ENCODE results near the gene HRH1.
A peak's percentile ranks its signal among the peaks of the same experiment; 100 is the strongest.

Gene HRH1

GRCh38 chr3:11302444-11302843 is 148.2 kb downstream of the HRH1 start:
- H3K4me3 ChIP-seq (ENCODE audit: low read length), result no peak overlapping the region
- TF ChIP-seq CTCF (conservative IDR thresholded peaks at IDR 0.05; ENCODE audit: low read depth, low read length), result no peak

GRCh38 chr3:11304175-11304574 is 149.9 kb downstream of the HRH1 start:
- no peak overlapping the region for H3K4me3 ChIP-seq (ENCODE audit: low read length)
- DNase-seq (ENCODE audit: low read depth), result no peak
- no peak for TF ChIP-seq CTCF (conservative IDR thresholded peaks at IDR 0.05; ENCODE audit: low read depth, low read length)

More at GRCh38 chr3:11302444-11302843, 148.2 kb downstream of the HRH1 start:
- no peak for DNase-seq (ENCODE audit: low read depth)

GRCh38 chr3:11305509-11305908 is 151.2 kb downstream of the HRH1 start:
- no peak overlapping the region for H3K4me3 ChIP-seq (ENCODE audit: low read length)
- TF ChIP-seq CTCF (conservative IDR thresholded peaks at IDR 0.05; ENCODE audit: low read depth, low read length), result no peak
- DNase-seq (ENCODE audit: low read depth), result no peak

- no peak overlapping the region for H3K4me3 ChIP-seq (ENCODE audit: low read length)
- DNase-seq (ENCODE audit: low read depth), result no peak
- TF ChIP-seq CTCF (conservative IDR thresholded peaks at IDR 0.05; ENCODE audit: low read depth, low read length), result no peak
Observed at GRCh38 chr3:11306817-11307589, 152.7 kb downstream of the HRH1 start.

- H3K4me3 ChIP-seq (ENCODE audit: low read length), result no peak overlapping the region
- no peak for DNase-seq (ENCODE audit: low read depth)
- TF ChIP-seq CTCF (conservative IDR thresholded peaks at IDR 0.05; ENCODE audit: low read depth, low read length), result no peak
Observed at GRCh38 chr3:11307830-11308432, 153.6 kb downstream of the HRH1 start.

- TF ChIP-seq CTCF (conservative IDR thresholded peaks at IDR 0.05; ENCODE audit: low read depth, low read length), result no peak
- no peak for DNase-seq (ENCODE audit: low read depth)
- H3K4me3 ChIP-seq (ENCODE audit: low read length), result no peak overlapping the region
Observed at GRCh38 chr3:11310258-11310657, 156.0 kb downstream of the HRH1 start.

GRCh38 chr3:11312166-11312565 is 157.9 kb downstream of the HRH1 start:
- peak; percentile 62 for DNase-seq (ENCODE audit: low read depth)
- no peak overlapping the region for H3K4me3 ChIP-seq (ENCODE audit: low read length)
- TF ChIP-seq CTCF (conservative IDR thresholded peaks at IDR 0.05; ENCODE audit: low read depth, low read length), result no peak
